ENCODE results near the gene ATRIP.
"Not testable (repeated sequence)": the region's sequence is repeated elsewhere in the genome, so short reads cannot be mapped to it uniquely, and the experiment has no call there.

The ATRIP gene

GRCh38 chr3:48469046-48469915, 22.7 kb downstream of the ATRIP start:
- DNase-seq (ENCODE audit: low spot score): no peak

- no peak for DNase-seq (ENCODE audit: low spot score)
Observed at GRCh38 chr3:48470286-48470685, 23.7 kb downstream of the ATRIP start.

GRCh38 chr3:48472673-48472922, 26.1 kb downstream of the ATRIP start:
- no peak for DNase-seq (ENCODE audit: low spot score)

GRCh38 chr3:48472923-48473616, 26.5 kb downstream of the ATRIP start:
- DNase-seq (ENCODE audit: low spot score): peak; percentile 86

- DNase-seq (ENCODE audit: low spot score): no peak
Observed at GRCh38 chr3:48473617-48473952, 27.0 kb downstream of the ATRIP start.

GRCh38 chr3:48474031-48474430, 27.5 kb downstream of the ATRIP start:
- not testable (repeated sequence) for DNase-seq (ENCODE audit: low spot score)

GRCh38 chr3:48474619-48475018, 28.1 kb downstream of the ATRIP start:
- DNase-seq (ENCODE audit: low spot score): no peak

GRCh38 chr3:48475188-48475587, 28.7 kb downstream of the ATRIP start:
- no peak for DNase-seq (ENCODE audit: low spot score)

GRCh38 chr3:48476426-48477053, 30.0 kb downstream of the ATRIP start:
- no peak for DNase-seq (ENCODE audit: low spot score)

GRCh38 chr3:48477959-48478520, 31.5 kb downstream of the ATRIP start:
- DNase-seq (ENCODE audit: low spot score): no peak

- DNase-seq (ENCODE audit: low spot score): no peak
Observed at GRCh38 chr3:48478626-48479555, 32.4 kb downstream of the ATRIP start.

GRCh38 chr3:48480891-48481290, 34.4 kb downstream of the ATRIP start:
- DNase-seq (ENCODE audit: low spot score): not testable (repeated sequence)

GRCh38 chr3:48482822-48483221, 36.3 kb downstream of the ATRIP start:
- DNase-seq (ENCODE audit: low spot score): not testable (repeated sequence)

- DNase-seq (ENCODE audit: low spot score): no peak
Observed at GRCh38 chr3:48486952-48487351, 40.4 kb downstream of the ATRIP start.

GRCh38 chr3:48492461-48493202, 46.1 kb downstream of the ATRIP start:
- no peak for DNase-seq (ENCODE audit: low spot score)

GRCh38 chr3:48493203-48493501, 46.6 kb downstream of the ATRIP start:
- no peak for DNase-seq (ENCODE audit: low spot score)

GRCh38 chr3:48500656-48501055, 54.1 kb downstream of the ATRIP start:
- no peak for DNase-seq (ENCODE audit: low spot score)

- no peak for DNase-seq (ENCODE audit: low spot score)
Observed at GRCh38 chr3:48501196-48501595, 54.7 kb downstream of the ATRIP start.

GRCh38 chr3:48502121-48502520, 55.6 kb downstream of the ATRIP start:
- DNase-seq (ENCODE audit: low spot score): no peak

- no peak for DNase-seq (ENCODE audit: low spot score)
Observed at GRCh38 chr3:48502728-48503168, 56.2 kb downstream of the ATRIP start.

GRCh38 chr3:48503401-48504050, 57.0 kb downstream of the ATRIP start:
- no peak for DNase-seq (ENCODE audit: low spot score)

Data from globus pallidus (tissue), 1 donor.